K562 (cell line): Measurements from ENCODE around the gene BICC1. TPM values are rescaled to one million over a fixed set of nuclear protein-coding genes. Genes with fewer than 3 reads are reported as not detected.

ENCODE experiments used
- ATAC-seq: fragments of 200-7000 bp; cut with Tn5 transposase; 3 replicates; pipeline ENCODE4 v1.9.1; 2020; ENCODE audit warnings: moderate library complexity
- BruUV-seq: library from RNA; stranded (reverse); fragments of 400-500 nt; replicated peaks from 2 replicates; lab custom pipeline; 2021; lab: Mats Ljungman, UMichigan
- CTCF ChIA-PET: fragments of 300-600 bp; formaldehyde crosslinking; extraction: SDS; loops from one replicate; lab custom pipeline; 2021; ENCODE audit warnings: low intra/inter-chr PET ratio; lab: Yijun Ruan, JAX
- POLR2A ChIA-PET: fragments of 300-600, 350-650 bp; sonication (Branson Sonifier 250); formaldehyde crosslinking; extraction: SDS; loops from one replicate; lab custom pipeline; 2021; ENCODE audit warnings: antibody characterized with exemption, inconsistent platforms; lab: Yijun Ruan, JAX
- DNase-seq, 4 experiments: peaks; one replicate each; pipeline versions ENCODE4 v3.0.0 to v3.0.0-alpha.2; 2011 to 2018; ENCODE audit warnings: low spot score in 3 of 4, mixed read lengths in 3 of 4; ENCODE audit errors: extremely low read depth in 1 of 4
- FAIRE-seq: peaks from 2 replicates; lab custom pipeline; 2011; peaks lifted over from hg19 to GRCh38; lab: Jason Lieb, UNC
- H2AFZ ChIP-seq: 2 replicates; pipeline ENCODE4 v1.6.0; 2011; ENCODE audit warnings: low read depth, low read length, control low read depth, inconsistent platforms
- H3K27ac ChIP-seq: fragments of 200-600 bp; 3 replicates; pipeline ENCODE4 v1.8.0; 2011; ENCODE audit warnings: low read depth, mild to moderate bottlenecking, control low read depth, inconsistent platforms, low read length, moderate library complexity, mixed read lengths; ENCODE audit errors: extremely low read depth
- H3K27me3 ChIP-seq, 2 experiments: fragments of 300-600 bp in 1 of 2; 2 replicates in 1 of 2; 3 replicates in 1 of 2; pipeline versions ENCODE4 v1.6.0 to v1.8.0; 2011; ENCODE audit warnings: inconsistent platforms in 2 of 2, low read length in 2 of 2, mild to moderate bottlenecking in 1 of 2, mixed read lengths in 1 of 2, moderate library complexity in 1 of 2; ENCODE audit not compliant: control insufficient read depth in 2 of 2, insufficient read depth in 2 of 2
- H3K36me3 ChIP-seq: fragments of 300-600 bp; 3 replicates; pipeline ENCODE4 v1.8.0; 2011; ENCODE audit warnings: mild to moderate bottlenecking, low read length, inconsistent platforms; ENCODE audit not compliant: control insufficient read depth, insufficient read depth
- H3K4me1 ChIP-seq, 2 experiments: fragments of 200-600 bp in 1 of 2; replicated peaks in 1 of 2; 2 replicates in 1 of 2; 3 replicates in 1 of 2; pipeline versions ENCODE4 v1.5.1 to v1.8.0; 2011; ENCODE audit warnings: inconsistent platforms in 2 of 2, low read length in 2 of 2, mild to moderate bottlenecking in 1 of 2, mixed read lengths in 1 of 2, moderate library complexity in 1 of 2; ENCODE audit not compliant: control insufficient read depth in 2 of 2, insufficient read depth in 2 of 2
- H3K4me2 ChIP-seq: 2 replicates; pipeline ENCODE4 v1.6.1; 2011; ENCODE audit warnings: low read length, control low read depth, inconsistent platforms, mixed read lengths; ENCODE audit not compliant: insufficient read depth
- H3K4me3 ChIP-seq: fragments of 200-600 bp; sonication (generic), shearing (Covaris generic); 2 replicates; pipeline ENCODE4 v1.5.1; 2016; ENCODE audit warnings: control low read depth, inconsistent platforms
- H3K79me2 ChIP-seq: fragments of 200-600 bp; 3 replicates; pipeline ENCODE4 v1.8.0; 2011; ENCODE audit warnings: low read length, inconsistent platforms; ENCODE audit not compliant: control insufficient read depth, insufficient read depth
- H3K9ac ChIP-seq, 2 experiments: 2 replicates each; pipeline versions ENCODE4 v1.6.0 to v1.6.1; 2011; ENCODE audit warnings: low read depth in 2 of 2, low read length in 2 of 2, control low read depth in 1 of 2, inconsistent platforms in 1 of 2, mild to moderate bottlenecking in 1 of 2, mixed read lengths in 1 of 2; ENCODE audit not compliant: insufficient read depth in 1 of 2
- H3K9me1 ChIP-seq: one replicate; pipeline ENCODE4 v1.6.0; 2011; ENCODE audit warnings: inconsistent platforms, mild to moderate bottlenecking, low read length, moderate library complexity; ENCODE audit not compliant: control insufficient read depth, insufficient read depth
- H3K9me3 ChIP-seq: replicated peaks from 2 replicates; pipeline ENCODE4 v1.5.1; 2011; ENCODE audit warnings: low read depth, low read length, inconsistent platforms; ENCODE audit not compliant: control insufficient read depth, insufficient read depth
- H4K20me1 ChIP-seq: replicated peaks from 2 replicates; pipeline ENCODE4 v1.6.1; 2011; ENCODE audit warnings: low read length, inconsistent platforms, mixed read lengths; ENCODE audit not compliant: control insufficient read depth, insufficient read depth
- CHD2 ChIP-seq: IDR thresholded peaks from 2 replicates; pipeline ENCODE4 v1.6.1; 2011; ENCODE audit warnings: low read depth, low read length
- ERF ChIP-seq: fragments of 450-650 bp; formaldehyde crosslinking; IDR thresholded peaks from 2 replicates; pipeline ENCODE4 v1.4.0; 2020; ENCODE audit warnings: mild to moderate bottlenecking, mixed read lengths
- RBM22 ChIP-seq: fragments of 200-400 bp; formaldehyde crosslinking; IDR thresholded peaks from 2 replicates; pipeline ENCODE4 v1.6.1; 2018; ENCODE audit warnings: low read length, low read depth; ENCODE audit not compliant: poor library complexity, severe bottlenecking
- SETDB1 ChIP-seq: IDR thresholded peaks from one replicate; pipeline ENCODE4 v1.6.1; 2012; ENCODE audit warnings: low read length, control low read depth, inconsistent platforms
- SPI1 ChIP-seq: IDR thresholded peaks from 2 replicates; pipeline ENCODE4 v1.6.1; 2011; ENCODE audit warnings: low read depth, low read length, control low read depth, borderline replicate concordance
- TAF7 ChIP-seq: fragments of 450-650 bp; IDR thresholded peaks from 2 replicates; pipeline ENCODE4 v1.6.1; 2016; ENCODE audit warnings: missing genetic modification characterization, missing compliant biosample characterization
- TAF9B ChIP-seq: fragments of 450-650 bp; IDR thresholded peaks from 2 replicates; pipeline ENCODE4 v1.6.1; 2018; ENCODE audit warnings: mild to moderate bottlenecking; ENCODE audit not compliant: partially characterized antibody
- ZEB2 ChIP-seq: fragments of 450-650 bp; IDR thresholded peaks from 2 replicates; pipeline ENCODE4 v1.6.1; 2016
- ZNF263 ChIP-seq: sonication (generic); formaldehyde crosslinking; IDR thresholded peaks from 2 replicates; pipeline ENCODE4 v1.8.0; 2022; ENCODE audit warnings: mild to moderate bottlenecking, missing genetic modification reagents, borderline replicate concordance
- in situ Hi-C: fragments of 300-500 bp; cut with MboI; formaldehyde crosslinking; loops from 4 replicates; pipeline ENCODE4 v1.15.0; 2018; ENCODE audit warnings: inconsistent platforms, mixed read lengths
- intact Hi-C: fragments of 100-400 bp; cut with micrococcal nuclease; formaldehyde crosslinking; loops from 2 replicates; pipeline ENCODE4 v1.14.2; 2022
- polyA plus RNA-seq, 8 experiments: library from polyadenylated mRNA; depleted of rRNA in 4 of 8; stranded (reverse) in 5 of 8; unstranded in 3 of 8; fragments of >200 nt; fragmentation: Nextera tagmentation in 2 of 8; fragmentation: Illumina TruSeq in 1 of 8; extraction: Ambion mirVana in 2 of 8; extraction: Trizol in 1 of 8; gene quantifications; 2 replicates each; pipeline versions ENCODE4 v1.2.1 to v1.2.3, GENCODE V29; 2011 to 2014; ENCODE audit warnings: inconsistent platforms in 1 of 8, missing spikeins in 1 of 8
- total RNA-seq, 7 experiments: library from RNA; depleted of rRNA in 6 of 7; stranded (reverse); fragments of >200 nt in 6 of 7; fragmentation: Illumina TruSeq in 2 of 7; extraction: Trizol in 2 of 7; gene quantifications; 2 replicates each; pipeline versions ENCODE4 v1.2.1 to v1.2.3, GENCODE V29; 2011 to 2021; ENCODE audit warnings: low replicate concordance in 1 of 7
- TF ChIP-seq, protein P1 (sequence below): fragments of 250-450 bp; sonication (Bioruptor Pico); IDR thresholded peaks from 2 replicates; pipeline ENCODE4 v1.4.0; 2020; ENCODE audit warnings: borderline replicate concordance
- TF ChIP-seq, protein P2 (sequence below): fragments of 450-650 bp; formaldehyde crosslinking; IDR thresholded peaks from 2 replicates; pipeline ENCODE4 v1.4.0; 2022; ENCODE audit warnings: missing genetic modification characterization
- TF ChIP-seq, protein P3 (sequence below): fragments of 450-650 bp; formaldehyde crosslinking; IDR thresholded peaks from 2 replicates; pipeline ENCODE4 v1.4.0; 2020; ENCODE audit warnings: mild to moderate bottlenecking
- TF ChIP-seq, protein P4 (sequence below): fragments of 250-450 bp; sonication (Bioruptor Pico); IDR thresholded peaks from 2 replicates; pipeline ENCODE4 v1.4.0; 2020

The BICC1 gene
- total and polyA plus RNA-seq, 9 of the 15 experiments (the other 6 are each of a cell fraction or from before 2014, with no cell fraction given): not detected

DNA sequence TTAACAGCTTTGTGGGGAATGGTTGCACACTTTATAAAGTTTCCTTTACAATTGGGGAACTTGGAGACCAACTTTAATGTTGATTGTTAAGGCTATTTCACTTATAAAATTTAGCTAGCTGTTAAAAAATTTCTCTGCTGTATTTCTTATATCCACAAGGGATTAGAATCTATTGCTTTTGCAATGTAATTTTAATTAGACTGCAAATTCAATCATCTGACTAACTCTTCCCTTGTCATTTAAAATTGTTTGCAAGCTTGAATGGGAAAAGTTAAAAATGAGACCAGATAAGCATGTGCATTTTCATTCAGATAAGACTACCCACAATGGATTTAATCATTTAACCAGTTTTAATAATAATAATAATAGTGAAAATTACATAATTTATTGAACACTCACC, 213.2 kb downstream of the BICC1 start (continued):
- no peak for TF ChIP-seq SPI1

DNA sequence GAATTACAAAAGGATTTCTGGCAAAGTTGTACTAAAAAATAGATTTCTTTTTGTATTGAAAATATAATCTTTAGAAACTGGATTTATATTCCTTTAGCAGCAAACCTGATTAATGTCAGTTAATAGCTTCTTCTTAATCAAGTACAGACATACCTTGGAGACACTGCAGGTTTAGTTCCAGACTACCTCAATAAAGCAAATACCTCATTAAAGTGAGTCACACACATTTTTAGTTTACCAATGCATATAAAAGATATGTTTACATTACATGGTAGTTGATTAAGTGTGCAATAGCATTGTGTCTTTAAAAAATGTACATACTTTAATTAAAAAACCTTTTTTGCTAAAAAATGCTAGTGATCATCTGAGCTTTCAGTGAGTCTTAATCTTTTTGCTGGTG, 215.0 kb downstream of the BICC1 start:
- ChIA-PET POLR2A (no interaction called here), CTCF (no interaction called here)
- in situ Hi-C loops (no loop called here), intact Hi-C loops (no loop called here)
- Histone ChIP-seq H3K4me2 (no peak overlapping the region), H3K36me3 (no peaks in the 10 kb centered on the region), H3K9me1 (no peaks in the 10 kb centered on the region), H2AFZ (no peak overlapping the region), H3K27me3 (no peaks in the 10 kb centered on the region), H3K4me3 (no peak overlapping the region), H3K9ac (no peak overlapping the region), H3K27ac (no peak overlapping the region), H3K79me2 (no peaks in the 10 kb centered on the region), H3K9me3 (no peaks in the 10 kb centered on the region), H3K4me1 (no peaks in the 10 kb centered on the region), H4K20me1 (no peaks in the 10 kb centered on the region)
- FAIRE-seq (no peak), ATAC-seq (no peak), DNase-seq (no peak)
- BruUV-seq: no TSS peak
- TF ChIP-seq, protein P1, sequence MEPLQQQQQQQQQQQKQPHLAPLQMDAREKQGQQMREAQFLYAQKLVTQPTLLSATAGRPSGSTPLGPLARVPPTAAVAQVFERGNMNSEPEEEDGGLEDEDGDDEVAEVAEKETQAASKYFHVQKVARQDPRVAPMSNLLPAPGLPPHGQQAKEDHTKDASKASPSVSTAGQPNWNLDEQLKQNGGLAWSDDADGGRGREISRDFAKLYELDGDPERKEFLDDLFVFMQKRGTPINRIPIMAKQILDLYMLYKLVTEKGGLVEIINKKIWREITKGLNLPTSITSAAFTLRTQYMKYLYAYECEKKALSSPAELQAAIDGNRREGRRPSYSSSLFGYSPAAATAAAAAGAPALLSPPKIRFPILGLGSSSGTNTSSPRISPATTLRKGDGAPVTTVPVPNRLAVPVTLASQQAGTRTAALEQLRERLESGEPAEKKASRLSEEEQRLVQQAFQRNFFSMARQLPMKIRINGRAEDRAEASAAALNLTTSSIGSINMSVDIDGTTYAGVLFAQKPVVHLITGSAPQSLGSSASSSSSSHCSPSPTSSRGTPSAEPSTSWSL: no peak
- TF ChIP-seq, protein P2, sequence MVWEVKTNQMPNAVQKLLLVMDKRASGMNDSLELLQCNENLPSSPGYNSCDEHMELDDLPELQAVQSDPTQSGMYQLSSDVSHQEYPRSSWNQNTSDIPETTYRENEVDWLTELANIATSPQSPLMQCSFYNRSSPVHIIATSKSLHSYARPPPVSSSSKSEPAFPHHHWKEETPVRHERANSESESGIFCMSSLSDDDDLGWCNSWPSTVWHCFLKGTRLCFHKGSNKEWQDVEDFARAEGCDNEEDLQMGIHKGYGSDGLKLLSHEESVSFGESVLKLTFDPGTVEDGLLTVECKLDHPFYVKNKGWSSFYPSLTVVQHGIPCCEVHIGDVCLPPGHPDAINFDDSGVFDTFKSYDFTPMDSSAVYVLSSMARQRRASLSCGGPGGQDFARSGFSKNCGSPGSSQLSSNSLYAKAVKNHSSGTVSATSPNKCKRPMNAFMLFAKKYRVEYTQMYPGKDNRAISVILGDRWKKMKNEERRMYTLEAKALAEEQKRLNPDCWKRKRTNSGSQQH (CRISPR knock-in tag): no peak
- no peak for TF ChIP-seq ZNF263
- no peak for TF ChIP-seq CHD2
- TF ChIP-seq TAF9B: no peak
- no peak for TF ChIP-seq TAF7
- TF ChIP-seq, protein P3, sequence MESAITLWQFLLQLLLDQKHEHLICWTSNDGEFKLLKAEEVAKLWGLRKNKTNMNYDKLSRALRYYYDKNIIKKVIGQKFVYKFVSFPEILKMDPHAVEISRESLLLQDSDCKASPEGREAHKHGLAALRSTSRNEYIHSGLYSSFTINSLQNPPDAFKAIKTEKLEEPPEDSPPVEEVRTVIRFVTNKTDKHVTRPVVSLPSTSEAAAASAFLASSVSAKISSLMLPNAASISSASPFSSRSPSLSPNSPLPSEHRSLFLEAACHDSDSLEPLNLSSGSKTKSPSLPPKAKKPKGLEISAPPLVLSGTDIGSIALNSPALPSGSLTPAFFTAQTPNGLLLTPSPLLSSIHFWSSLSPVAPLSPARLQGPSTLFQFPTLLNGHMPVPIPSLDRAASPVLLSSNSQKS (CRISPR knock-in tag): no peak
- TF ChIP-seq, protein P4, sequence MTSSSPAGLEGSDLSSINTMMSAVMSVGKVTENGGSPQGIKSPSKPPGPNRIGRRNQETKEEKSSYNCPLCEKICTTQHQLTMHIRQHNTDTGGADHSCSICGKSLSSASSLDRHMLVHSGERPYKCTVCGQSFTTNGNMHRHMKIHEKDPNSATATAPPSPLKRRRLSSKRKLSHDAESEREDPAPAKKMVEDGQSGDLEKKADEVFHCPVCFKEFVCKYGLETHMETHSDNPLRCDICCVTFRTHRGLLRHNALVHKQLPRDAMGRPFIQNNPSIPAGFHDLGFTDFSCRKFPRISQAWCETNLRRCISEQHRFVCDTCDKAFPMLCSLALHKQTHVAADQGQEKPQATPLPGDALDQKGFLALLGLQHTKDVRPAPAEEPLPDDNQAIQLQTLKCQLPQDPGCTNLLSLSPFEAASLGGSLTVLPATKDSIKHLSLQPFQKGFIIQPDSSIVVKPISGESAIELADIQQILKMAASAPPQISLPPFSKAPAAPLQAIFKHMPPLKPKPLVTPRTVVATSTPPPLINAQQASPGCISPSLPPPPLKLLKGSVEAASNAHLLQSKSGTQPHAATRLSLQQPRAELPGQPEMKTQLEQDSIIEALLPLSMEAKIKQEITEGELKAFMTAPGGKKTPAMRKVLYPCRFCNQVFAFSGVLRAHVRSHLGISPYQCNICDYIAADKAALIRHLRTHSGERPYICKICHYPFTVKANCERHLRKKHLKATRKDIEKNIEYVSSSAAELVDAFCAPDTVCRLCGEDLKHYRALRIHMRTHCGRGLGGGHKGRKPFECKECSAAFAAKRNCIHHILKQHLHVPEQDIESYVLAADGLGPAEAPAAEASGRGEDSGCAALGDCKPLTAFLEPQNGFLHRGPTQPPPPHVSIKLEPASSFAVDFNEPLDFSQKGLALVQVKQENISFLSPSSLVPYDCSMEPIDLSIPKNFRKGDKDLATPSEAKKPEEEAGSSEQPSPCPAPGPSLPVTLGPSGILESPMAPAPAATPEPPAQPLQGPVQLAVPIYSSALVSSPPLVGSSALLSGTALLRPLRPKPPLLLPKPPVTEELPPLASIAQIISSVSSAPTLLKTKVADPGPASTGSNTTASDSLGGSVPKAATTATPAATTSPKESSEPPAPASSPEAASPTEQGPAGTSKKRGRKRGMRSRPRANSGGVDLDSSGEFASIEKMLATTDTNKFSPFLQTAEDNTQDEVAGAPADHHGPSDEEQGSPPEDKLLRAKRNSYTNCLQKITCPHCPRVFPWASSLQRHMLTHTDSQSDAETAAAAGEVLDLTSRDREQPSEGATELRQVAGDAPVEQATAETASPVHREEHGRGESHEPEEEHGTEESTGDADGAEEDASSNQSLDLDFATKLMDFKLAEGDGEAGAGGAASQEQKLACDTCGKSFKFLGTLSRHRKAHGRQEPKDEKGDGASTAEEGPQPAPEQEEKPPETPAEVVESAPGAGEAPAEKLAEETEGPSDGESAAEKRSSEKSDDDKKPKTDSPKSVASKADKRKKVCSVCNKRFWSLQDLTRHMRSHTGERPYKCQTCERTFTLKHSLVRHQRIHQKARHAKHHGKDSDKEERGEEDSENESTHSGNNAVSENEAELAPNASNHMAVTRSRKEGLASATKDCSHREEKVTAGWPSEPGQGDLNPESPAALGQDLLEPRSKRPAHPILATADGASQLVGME (CRISPR knock-in tag): no peak
- TF ChIP-seq SETDB1: no peak
- no peak for TF ChIP-seq RBM22
- TF ChIP-seq ZEB2: no peak
- no peak for TF ChIP-seq ERF
